Activated CD4-positive, alpha-beta T cell treated with anti-CD3 and anti-CD28 coated beads for 1 hour (primary cell): ENCODE results near the gene FBXO21.
"Not testable (repeated sequence)": the region's sequence is repeated elsewhere in the genome, so short reads cannot be mapped to it uniquely, and the experiment has no call there.

ENCODE experiments used
- DNase-seq: peaks from one replicate; pipeline ENCODE4 v3.0.0-alpha.2; 2020

Gene FBXO21

GRCh38 chr12:117130801-117131200 is 59.5 kb downstream of the FBXO21 start:
- no peak for DNase-seq

DNA sequence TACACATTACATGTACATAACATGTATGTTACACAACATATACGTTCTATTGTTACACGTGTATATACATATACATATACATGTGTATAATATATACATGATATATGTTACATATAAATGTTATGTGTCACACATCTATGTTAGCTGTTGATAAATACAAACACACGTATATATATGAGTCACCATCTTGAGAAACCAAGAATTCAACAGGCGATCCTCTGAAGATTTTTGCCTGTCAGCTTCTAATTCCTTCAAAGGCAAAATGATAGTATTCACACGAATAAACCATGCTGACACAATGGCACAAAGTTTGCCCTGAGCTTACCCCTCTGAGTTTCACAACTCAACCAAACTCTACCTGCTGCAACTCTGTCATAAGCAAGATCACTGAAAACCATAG is 60.9 kb downstream of the FBXO21 start:
- DNase-seq, result no peak

GRCh38 chr12:117127933-117128823 is 62.1 kb downstream of the FBXO21 start:
- DNase-seq, result no peak

DNA sequence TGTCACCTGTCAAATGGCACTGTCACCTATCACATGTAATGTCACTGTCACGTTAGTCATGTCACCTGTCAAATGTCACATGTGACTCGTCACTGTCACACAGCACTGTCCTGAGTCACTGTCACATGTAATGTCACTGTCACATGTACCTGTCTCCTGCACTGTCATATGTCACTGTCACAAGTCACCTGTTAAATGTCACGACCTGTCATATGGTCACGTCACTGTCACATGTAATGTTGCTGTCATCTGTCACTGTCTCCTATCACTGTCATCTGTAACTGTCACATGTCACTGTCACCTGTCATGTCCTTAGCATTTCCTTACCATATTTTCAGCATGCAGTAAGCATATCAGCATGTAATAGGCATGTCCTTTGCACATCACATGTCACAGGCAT is 63.9 kb downstream of the FBXO21 start:
- DNase-seq, result no peak

DNA sequence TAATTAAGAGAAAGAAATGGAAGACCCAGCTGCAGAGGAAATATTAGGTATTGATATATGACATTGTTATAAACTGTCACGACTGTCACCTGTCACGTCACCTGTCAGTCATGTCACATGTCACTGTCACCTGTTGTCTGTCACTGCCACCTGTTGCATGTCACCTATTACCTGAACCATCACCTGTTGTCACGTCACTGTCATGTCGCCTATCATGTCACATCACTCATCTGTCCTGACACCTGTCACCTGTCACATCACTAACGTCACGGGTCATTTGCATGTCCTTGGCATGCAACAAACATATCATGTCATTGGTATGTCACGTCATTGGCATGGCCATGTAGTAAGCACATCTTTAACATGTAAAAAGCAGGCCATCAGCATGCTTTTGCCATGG is 64.5 kb downstream of the FBXO21 start:
- no peak for DNase-seq

DNA sequence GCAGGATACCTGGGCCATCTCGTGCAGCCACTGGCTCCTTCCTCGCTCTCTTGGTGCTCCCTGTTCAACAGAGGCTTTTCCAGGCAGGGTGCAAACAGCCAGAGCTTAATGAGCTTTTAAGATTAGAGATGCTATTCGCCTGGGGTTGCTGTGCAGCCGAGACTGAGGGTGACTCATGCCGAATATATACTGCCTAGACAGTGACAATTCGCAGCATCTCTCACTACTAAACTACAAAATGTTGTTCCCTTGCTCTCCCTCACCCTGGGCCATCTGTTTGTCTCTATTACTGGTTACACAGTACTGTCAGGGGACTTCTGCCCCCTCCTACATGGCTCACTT is 65.0 kb downstream of the FBXO21 start:
- no peak for DNase-seq

- no peak for DNase-seq
These were observed 65.6 kb downstream of the FBXO21 start for GRCh38 chr12:117124421-117125271.

DNA sequence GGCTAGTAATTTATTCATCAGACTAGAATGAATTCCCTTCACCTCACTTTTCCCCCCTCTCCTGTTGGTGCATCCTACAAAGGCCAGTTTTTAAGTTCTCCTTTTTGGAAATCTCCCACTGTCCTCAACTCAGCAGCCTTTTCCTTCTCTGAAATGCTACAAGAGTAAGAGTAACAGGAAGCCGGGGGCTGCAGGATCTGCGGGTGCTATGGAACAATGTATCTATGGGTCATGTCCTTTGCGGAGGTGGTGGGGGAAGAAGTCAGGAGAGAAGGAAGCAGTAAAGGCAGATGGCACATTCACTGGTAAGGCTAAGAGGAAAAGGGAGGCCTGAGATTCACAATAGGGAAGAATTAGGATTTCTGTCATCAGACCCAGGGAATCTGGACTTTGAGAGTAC is 68.8 kb downstream of the FBXO21 start:
- no peak for DNase-seq

DNA sequence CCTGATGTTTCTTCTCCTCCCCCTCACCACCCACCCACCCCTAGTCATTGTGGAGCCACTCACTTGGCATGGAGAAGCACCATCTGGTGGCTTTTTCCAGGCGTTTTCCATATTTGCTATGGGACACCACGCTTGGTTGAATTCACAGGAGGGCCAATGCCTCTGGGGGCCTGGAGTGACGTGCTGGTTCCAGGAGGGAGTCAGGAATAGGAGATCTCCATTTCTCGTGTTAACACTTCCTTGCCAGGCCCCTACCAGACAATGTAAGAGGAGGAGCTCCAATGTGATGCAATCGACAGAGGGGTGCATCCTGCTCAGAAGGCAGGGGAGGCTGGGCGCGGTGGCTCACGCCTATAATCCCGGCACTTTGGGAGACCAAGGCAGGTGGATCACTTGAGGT is 69.5 kb downstream of the FBXO21 start:
- no peak for DNase-seq

DNA sequence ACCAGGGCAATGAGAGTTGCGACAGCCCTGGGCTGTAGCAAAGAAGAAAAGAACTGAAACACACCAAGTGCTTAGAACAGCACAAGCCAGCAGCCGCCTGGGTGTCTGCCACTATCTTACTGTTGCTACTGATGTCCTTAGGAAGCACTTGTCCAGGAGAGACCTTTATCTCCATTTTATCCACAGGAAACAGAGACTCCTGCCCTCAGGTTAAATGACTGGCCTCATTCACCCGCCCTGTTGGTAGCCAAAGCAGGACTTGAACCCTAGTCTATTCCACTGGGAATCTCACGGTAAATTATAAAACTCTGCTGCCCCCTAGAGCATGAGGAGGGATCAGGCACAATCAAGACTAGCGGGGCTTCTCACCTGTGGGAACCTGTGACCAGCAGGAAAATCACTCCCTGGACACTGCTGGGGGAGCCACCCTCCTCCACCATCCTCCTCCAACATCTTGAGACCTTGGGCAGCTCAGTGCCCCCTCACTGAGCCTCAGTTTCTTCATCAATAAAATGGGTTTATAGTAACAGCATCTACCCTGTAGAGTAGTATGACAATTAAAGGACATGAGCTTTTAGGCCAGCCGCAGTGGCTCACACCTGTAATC is 70.6 kb downstream of the FBXO21 start:
- DNase-seq, result no peak

GRCh38 chr12:117118838-117119591 is 71.3 kb downstream of the FBXO21 start:
- DNase-seq, result no peak

GRCh38 chr12:117114784-117115183 is 75.5 kb downstream of the FBXO21 start:
- no peak for DNase-seq

DNA sequence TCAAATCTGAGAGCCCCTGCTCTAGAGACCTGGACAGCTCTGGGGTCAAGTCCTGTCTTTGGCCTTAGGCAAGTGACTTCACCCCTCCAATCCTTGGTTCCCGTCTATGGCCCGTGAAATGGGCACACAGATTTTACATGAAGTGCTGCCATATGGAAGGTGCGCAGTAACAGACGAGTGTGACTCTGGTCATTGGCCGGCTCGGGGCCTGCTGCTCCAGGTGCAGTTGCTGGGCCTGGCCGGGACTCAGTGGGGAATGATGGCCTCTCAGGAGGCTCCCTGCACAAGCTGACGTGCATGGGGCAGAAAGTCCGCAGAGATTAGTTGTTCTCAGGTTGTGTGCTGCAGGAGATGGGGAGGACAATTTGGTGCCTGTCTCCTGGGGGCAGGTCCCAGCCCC is 77.0 kb downstream of the FBXO21 start:
- DNase-seq, result no peak

DNA sequence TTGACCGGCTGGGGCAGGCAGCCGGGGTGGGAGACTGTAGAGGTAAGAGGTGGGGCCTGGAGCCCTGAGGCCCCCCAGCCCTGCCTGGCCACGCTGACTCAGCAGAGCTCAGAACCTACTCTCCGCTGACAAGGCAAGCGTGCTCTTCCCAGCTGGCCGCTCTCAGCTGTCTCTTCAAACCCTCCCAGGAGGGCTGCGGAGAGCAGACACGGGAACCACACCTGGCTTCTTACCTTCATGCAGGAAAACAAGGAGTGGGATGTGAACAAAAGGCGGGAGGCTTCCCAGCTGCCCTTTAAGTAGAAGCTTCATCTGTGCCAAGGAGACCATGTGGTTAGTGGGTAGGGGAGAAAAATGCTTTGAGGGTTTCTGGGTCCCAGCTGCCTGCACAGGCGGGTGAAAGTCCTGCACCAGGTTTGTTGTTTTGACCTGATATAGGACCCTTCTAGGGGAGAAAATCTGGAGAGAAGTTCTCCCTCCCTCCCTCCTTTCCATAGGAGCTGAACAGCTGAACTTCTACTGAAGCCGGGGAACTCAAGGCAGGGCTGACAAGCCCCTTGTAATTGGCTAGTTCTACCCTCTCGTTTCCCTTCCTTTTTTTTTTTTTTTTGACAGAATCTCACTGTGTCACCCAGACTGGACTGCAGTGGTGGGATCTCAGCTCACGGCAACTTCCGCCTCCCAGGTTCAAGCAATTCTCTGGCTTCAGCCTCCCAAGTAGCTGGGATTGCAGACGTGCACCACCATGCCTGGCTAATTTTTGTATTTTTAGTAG is 78.3 kb downstream of the FBXO21 start:
- DNase-seq, result no peak

DNA sequence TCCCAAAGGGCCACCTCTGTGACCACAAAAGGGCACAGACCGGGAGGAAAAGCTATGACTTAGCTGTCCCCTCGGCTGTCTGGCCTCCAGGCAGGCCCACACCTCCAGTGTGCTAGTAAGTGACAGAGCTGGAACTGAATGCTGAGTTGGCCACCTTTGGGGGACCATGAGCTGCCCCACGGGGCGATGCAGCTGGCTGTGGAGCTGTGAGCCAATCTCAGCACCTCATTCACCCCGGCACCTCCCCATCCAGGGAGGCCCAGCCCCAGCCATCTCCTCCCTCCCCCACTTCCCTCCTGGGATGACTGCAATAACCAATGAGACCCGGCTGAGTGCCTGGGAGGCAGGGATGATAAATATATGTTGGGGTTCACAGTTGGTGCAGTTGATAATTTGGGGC is 78.9 kb downstream of the FBXO21 start:
- no peak for DNase-seq

GRCh38 chr12:117109943-117110635 is 80.2 kb downstream of the FBXO21 start:
- DNase-seq, result no peak

GRCh38 chr12:117105902-117106301 is 84.4 kb downstream of the FBXO21 start:
- no peak for DNase-seq

DNA sequence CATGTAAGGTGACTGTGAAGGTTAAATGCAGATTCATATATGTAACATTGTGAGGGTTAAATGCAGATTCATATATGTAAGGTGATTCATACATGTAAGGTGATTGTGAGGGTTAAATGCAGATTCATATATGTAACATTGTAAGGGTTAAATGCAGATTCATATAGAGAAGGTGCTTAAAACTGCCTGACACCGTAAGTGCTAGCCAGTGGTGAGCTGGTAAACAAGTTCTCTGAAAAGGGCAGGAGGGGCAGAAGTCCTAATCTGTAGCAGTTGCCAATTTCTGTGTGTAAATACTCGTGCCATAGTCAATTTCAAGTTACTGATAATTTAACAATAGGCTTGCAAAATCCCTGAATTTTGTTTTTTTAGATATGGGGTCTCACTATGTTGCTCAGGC is 86.3 kb downstream of the FBXO21 start:
- not testable (repeated sequence) for DNase-seq

DNA sequence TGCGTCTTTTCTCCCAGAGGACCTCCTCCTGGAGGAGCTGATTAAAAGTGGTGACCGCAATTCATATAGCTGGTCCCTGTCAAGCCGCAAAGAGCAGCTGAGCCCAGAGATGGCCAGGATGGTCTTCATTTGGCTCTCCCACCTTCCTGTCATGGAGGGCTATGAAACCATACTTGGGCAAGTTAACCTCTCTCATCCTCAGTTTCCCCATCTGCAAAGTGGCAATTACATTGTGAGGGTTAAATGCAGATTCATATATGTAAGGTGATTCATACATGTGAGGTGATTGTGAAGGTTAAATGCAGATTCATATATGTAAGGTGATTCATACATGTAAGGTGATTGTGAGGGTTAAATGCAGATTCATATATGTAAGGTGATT is 87.5 kb downstream of the FBXO21 start:
- no peak for DNase-seq

- DNase-seq, result no peak
These were observed 88.1 kb downstream of the FBXO21 start for GRCh38 chr12:117101953-117102799.
